ENCODE results near the gene MAGED1.

DNA sequence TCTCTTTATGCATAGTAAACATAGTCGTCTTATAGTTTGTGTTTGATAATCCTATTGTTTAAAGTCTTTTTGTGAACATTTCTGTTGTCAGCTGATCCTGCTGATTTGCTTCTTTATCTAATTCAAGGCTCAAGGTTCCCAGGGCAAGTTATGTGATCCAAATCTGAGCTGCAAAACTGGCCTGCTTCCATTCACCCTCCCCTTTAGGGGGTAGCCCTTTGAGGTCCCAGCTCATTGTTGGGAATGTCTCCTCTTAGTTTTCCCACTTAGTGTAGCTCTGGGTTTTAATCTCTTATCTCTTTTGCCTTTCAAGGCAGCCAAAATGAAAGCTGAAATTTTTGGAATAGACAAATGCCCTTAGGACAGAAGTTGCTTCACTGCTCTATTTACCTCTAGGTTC lies 40.2 kb upstream of the MAGED1 start:
- no peak for TF ChIP-seq CTCF (IDR thresholded peaks at IDR 0.05; ENCODE audit: low read depth, low read length, poor library complexity, severe bottlenecking)
- no peak for TF ChIP-seq EZH2phosphoT487 (IDR thresholded peaks at IDR 0.05; ENCODE audit: borderline replicate concordance, low read length)
